Ovary (tissue), 9 donors: ENCODE measurements around the gene MCCD1. TPM values are rescaled to one million over a fixed set of nuclear protein-coding genes. Genes with fewer than 3 reads are reported as not detected.

Experiments used
- DNase-seq, 5 donors: peaks; one replicate each; pipeline ENCODE4 v3.0.0-alpha.2; 2019 to 2020
- H3K27ac ChIP-seq, 2 donors: fragments of 200-600 bp; one replicate each; pipeline versions ENCODE4 v1.5.1 to v1.8.0; 2019 to 2022
- H3K27me3 ChIP-seq: fragments of 200-600 bp; one replicate; pipeline ENCODE4 v1.8.0; 2022
- H3K36me3 ChIP-seq: fragments of 200-600 bp; sonication (generic); one replicate; pipeline ENCODE4 v1.5.1; 2019
- H3K4me1 ChIP-seq: one replicate; pipeline ENCODE4 v1.8.1; 2013; ENCODE audit warnings: mild to moderate bottlenecking, moderate library complexity; ENCODE audit not compliant: insufficient read depth
- H3K4me3 ChIP-seq: fragments of 200-600 bp; sonication (generic); one replicate; pipeline ENCODE4 v1.5.1; 2017
- H3K9me3 ChIP-seq, 2 donors: fragments of 200-600 bp in 1 of 2; sonication (generic) in 1 of 2; one replicate each; pipeline versions ENCODE4 v1.5.1 to v1.8.1; 2013 to 2019; ENCODE audit warnings: mild to moderate bottlenecking in 1 of 2, moderate library complexity in 1 of 2
- CTCF ChIP-seq, 3 donors: fragments of 450-650 bp in 2 of 3; fragments of 200-600 bp in 1 of 3; IDR thresholded peaks; one replicate each; pipeline versions ENCODE4 v1.5.1 to v1.8.0; 2016 to 2022; ENCODE audit warnings: antibody characterized with exemption in 3 of 3, mild to moderate bottlenecking in 1 of 3
- EP300 ChIP-seq: sonication (generic); formaldehyde crosslinking; IDR thresholded peaks from one replicate; pipeline ENCODE4 v1.6.1; 2017; ENCODE audit warnings: antibody characterized with exemption
- POLR2A ChIP-seq: fragments of 450-650 bp; IDR thresholded peaks from one replicate; pipeline ENCODE4 v1.6.1; 2017; ENCODE audit warnings: antibody characterized with exemption, mild to moderate bottlenecking, moderate library complexity
- WGBS, 3 donors: extraction: QIAGEN DNeasy Blood & Tissue Kit in 1 of 3; methylation state at CpG; one replicate each; pipeline versions ENCODE4 v1.1.5 to v1.1.7; 2013 to 2017; 5-methylcytosine and 5-hydroxymethylcytosine counted together
- intact Hi-C, 4 donors: fragments of 100-400 bp; cut with DNase I; formaldehyde crosslinking; loops; one replicate each; pipeline versions ENCODE4 v1.11.0 to v1.15.1; 2022 to 2023
- polyA plus RNA-seq, 2 donors: library from polyadenylated mRNA; stranded (reverse); fragments of 200-250 nt in 1 of 2; fragments of 350-450 nt in 1 of 2; fragmentation: Illumina TruSeq in 1 of 2; extraction: RNeasy Lipid Tissue Mini Kit (QIAGEN cat#74804) in 1 of 2; gene quantifications; one replicate each; pipeline ENCODE4 v1.2.3, GENCODE V29; 2013 to 2014
- total RNA-seq, 7 donors: library from RNA; depleted of rRNA in 2 of 7; stranded (reverse); fragments of >200 nt in 2 of 7; fragmentation: NEBNext Ultra II Directional in 3 of 7; extraction: Animal tissue kit (Norgen Biotek cat#: 25700) in 3 of 7; gene quantifications; one replicate each; pipeline versions ENCODE4 v1.1.0 to v1.2.4, GENCODE V29; 2016 to 2023
- donor health status: DM: no; HTN: no; CAD: no; lungs with moderate emphysema.
- donor health status: DM: no; HTN: no; CAD: no.
- donor health status: Bipolar disorder and iron deficiency.
- donor health status: DM: yes; HTN: yes; CAD: no.
- donor health status: DM: no; HTN: no; CAD: no.
- donor health status: DM: yes; HTN: yes; CAD: no.

Gene MCCD1
- total and polyA plus RNA-seq, 9 donors, result not detected

GRCh38 chr6:31568537-31568961 lies 39.8 kb downstream of the MCCD1 start:
- 63 to 78% (median 72%) methylated on average over 3 of the region's 3 CpGs for WGBS, 3 donors
- H3K4me3 ChIP-seq, result no peak overlapping the region
- no peaks in the 10 kb centered on the region for H3K27me3 ChIP-seq
- H3K36me3 ChIP-seq, result no peaks in the 10 kb centered on the region
- H3K4me1 ChIP-seq, result no peaks in the 10 kb centered on the region
- TF ChIP-seq POLR2A (no peak), CTCF (IDR thresholded peaks at IDR 0.05) (no peak), EP300 (no peak)
- intact Hi-C loops, result no loop called here
- DNase-seq, result no peak
- no peak overlapping the region for H3K27ac ChIP-seq
- H3K9me3 ChIP-seq, result no peaks in the 10 kb centered on the region

GRCh38 chr6:31569861-31570536 lies 41.2 kb downstream of the MCCD1 start:
- Histone ChIP-seq H3K4me1 (no peaks in the 10 kb centered on the region), H3K4me3 (no peak overlapping the region), H3K27me3 (no peaks in the 10 kb centered on the region), H3K36me3 (no peaks in the 10 kb centered on the region), H3K9me3 (no peaks in the 10 kb centered on the region), H3K27ac (no peak overlapping the region)
- intact Hi-C loops, result no loop called here
- WGBS, 3 donors, result 64 to 69% (median 67%) methylated on average over 1 of the region's 1 CpG
- DNase-seq, result no peak
- TF ChIP-seq CTCF (IDR thresholded peaks at IDR 0.05) (no peak), POLR2A (no peak), EP300 (no peak)

- Histone ChIP-seq H3K4me3 (no peak within 1 kb of the TSS), H3K4me1 (no peaks in the 10 kb centered on the region), H3K36me3 (no peaks in the 10 kb centered on the region), H3K27ac (no peak within 1 kb of the TSS), H3K27me3 (no peaks in the 10 kb centered on the region), H3K9me3 (no peaks in the 10 kb centered on the region)
- no peak for DNase-seq
- TF ChIP-seq CTCF (IDR thresholded peaks at IDR 0.05), result no peak
- TF ChIP-seq EP300, result no peak
- no peak for TF ChIP-seq POLR2A
- intact Hi-C loops, result no loop called here
- WGBS, 3 donors, result 78 to 83% (median 83%) methylated on average over 27 of the region's 27 CpGs
These were observed 43.5 kb downstream of the MCCD1 start, which contains the start of gene LTA for GRCh38 chr6:31572041-31572911. Gene LTA (plus strand): TSS chr6:31572289. CDS start chr6:31572743, 454 bp downstream.

GRCh38 chr6:31573239-31574105 lies 44.7 kb downstream of the MCCD1 start:
- H3K4me1 ChIP-seq, result no peaks in the 10 kb centered on the region
- H3K9me3 ChIP-seq, result no peaks in the 10 kb centered on the region
- H3K4me3 ChIP-seq, result no peak overlapping the region
- no peak overlapping the region for H3K27ac ChIP-seq
- no peaks in the 10 kb centered on the region for H3K36me3 ChIP-seq
- TF ChIP-seq POLR2A, result no peak
- no peak for TF ChIP-seq EP300
- TF ChIP-seq CTCF (IDR thresholded peaks at IDR 0.05), result no peak
- no peaks in the 10 kb centered on the region for H3K27me3 ChIP-seq
- DNase-seq, result no peak
- 78 to 88% (median 84%) methylated on average over 9 of the region's 9 CpGs for whole genome bisulfite sequencing, 3 donors
- intact Hi-C loops, result no loop called here
